A673 (cell line): ENCODE data around the gene CEP57L1.

ENCODE experiments used
- CTCF ChIP-seq: fragments of 300-800, 200-600 bp; sonication (generic); conservative IDR thresholded peaks from 2 replicates; pipeline ENCODE4 v1.5.1; 2017; ENCODE audit warnings: low read depth, mild to moderate bottlenecking, antibody characterized with exemption, low read length, moderate library complexity, mixed read lengths
- EZH2 ChIP-seq: fragments of 200-600 bp; sonication (generic); IDR thresholded peaks from 2 replicates; pipeline ENCODE4 v1.6.1; 2017; ENCODE audit warnings: borderline replicate concordance, low read depth, mild to moderate bottlenecking, mixed read lengths, antibody characterized with exemption, low read length; ENCODE audit not compliant: poor library complexity, severe bottlenecking

- TF ChIP-seq EZH2 = no peak
- no peak for TF ChIP-seq CTCF
Measured at GRCh38 chr6:109058620-109059019, 36.7 kb upstream of the CEP57L1 start.
